HG03354 (cell line): Measurements from ENCODE around the gene THSD1.

ENCODE experiments used
- ATAC-seq: cut with Tn5 transposase; IDR thresholded peaks from one replicate; pipeline ENCODE4 v1.9.1; 2021; ENCODE audit warnings: mild to moderate bottlenecking; ENCODE audit not compliant: unreplicated experiment, poor library complexity, severe bottlenecking

THSD1 gene, protein sequence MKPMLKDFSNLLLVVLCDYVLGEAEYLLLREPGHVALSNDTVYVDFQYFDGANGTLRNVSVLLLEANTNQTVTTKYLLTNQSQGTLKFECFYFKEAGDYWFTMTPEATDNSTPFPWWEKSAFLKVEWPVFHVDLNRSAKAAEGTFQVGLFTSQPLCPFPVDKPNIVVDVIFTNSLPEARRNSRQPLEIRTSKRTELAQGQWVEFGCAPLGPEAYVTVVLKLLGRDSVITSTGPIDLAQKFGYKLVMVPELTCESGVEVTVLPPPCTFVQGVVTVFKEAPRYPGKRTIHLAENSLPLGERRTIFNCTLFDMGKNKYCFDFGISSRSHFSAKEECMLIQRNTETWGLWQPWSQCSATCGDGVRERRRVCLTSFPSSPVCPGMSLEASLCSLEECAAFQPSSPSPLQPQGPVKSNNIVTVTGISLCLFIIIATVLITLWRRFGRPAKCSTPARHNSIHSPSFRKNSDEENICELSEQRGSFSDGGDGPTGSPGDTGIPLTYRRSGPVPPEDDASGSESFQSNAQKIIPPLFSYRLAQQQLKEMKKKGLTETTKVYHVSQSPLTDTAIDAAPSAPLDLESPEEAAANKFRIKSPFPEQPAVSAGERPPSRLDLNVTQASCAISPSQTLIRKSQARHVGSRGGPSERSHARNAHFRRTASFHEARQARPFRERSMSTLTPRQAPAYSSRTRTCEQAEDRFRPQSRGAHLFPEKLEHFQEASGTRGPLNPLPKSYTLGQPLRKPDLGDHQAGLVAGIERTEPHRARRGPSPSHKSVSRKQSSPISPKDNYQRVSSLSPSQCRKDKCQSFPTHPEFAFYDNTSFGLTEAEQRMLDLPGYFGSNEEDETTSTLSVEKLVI

DNA sequence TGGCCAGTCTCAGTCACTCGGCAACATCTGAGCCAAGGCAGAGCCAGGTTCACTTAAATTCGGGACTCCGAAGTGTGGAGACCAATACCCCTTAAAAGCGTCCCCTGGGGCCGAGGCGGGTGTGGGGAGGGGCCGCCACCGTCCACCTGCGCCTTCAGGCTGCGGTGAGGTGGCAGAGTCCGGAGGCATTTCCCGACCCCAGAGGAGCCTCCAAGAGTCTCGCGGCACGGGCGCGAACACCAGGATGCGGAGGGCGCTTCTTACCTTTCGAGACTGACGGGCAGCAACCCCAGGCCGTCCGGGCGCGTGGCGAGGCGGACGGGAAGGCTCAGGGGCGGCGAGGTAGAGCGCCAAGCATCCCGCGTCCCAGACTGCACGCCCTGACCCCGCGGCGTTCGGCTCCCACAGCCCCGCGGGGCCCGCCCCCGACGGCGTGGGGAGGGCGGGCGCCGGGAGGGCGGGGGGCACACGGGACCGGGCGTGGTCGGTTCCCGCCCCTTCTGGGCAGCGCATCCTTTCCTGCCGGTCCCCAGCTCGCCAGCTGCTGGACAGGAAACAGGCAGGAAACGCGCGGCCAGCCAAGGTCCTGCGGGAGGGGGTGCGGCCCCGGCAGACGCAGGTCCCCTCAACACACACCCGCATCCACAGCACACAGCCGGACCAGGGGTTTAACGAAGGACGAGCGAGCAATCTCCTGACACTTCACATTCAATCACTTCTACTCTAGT, at the start of gene THSD1:
Gene THSD1 (minus strand): TSS at position 406 of the 728 bp plus-strand sequence. CDS start 3,572 bp downstream, outside the sequence.
- no peak for ATAC-seq

DNA sequence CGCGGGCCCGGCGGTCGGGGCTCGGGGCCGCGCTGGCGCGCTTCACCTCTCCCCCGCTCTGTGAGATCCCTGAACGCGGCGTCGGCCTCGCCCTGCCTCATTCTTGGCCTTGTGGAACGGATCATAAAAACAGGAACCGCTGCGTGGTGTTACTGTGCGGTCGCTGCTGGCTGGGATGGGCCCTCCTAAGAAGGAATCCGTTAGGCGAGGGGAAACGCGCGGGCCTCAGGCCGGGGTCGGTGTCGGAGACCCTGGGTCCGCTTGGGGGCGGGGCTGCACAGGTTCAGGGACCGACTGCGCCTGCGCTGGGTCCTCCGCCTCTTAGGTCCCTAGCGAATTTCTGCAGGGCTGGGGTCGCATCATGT, 49.7 kb upstream of the THSD1 start:
- peak; percentile 40 for ATAC-seq

DNA sequence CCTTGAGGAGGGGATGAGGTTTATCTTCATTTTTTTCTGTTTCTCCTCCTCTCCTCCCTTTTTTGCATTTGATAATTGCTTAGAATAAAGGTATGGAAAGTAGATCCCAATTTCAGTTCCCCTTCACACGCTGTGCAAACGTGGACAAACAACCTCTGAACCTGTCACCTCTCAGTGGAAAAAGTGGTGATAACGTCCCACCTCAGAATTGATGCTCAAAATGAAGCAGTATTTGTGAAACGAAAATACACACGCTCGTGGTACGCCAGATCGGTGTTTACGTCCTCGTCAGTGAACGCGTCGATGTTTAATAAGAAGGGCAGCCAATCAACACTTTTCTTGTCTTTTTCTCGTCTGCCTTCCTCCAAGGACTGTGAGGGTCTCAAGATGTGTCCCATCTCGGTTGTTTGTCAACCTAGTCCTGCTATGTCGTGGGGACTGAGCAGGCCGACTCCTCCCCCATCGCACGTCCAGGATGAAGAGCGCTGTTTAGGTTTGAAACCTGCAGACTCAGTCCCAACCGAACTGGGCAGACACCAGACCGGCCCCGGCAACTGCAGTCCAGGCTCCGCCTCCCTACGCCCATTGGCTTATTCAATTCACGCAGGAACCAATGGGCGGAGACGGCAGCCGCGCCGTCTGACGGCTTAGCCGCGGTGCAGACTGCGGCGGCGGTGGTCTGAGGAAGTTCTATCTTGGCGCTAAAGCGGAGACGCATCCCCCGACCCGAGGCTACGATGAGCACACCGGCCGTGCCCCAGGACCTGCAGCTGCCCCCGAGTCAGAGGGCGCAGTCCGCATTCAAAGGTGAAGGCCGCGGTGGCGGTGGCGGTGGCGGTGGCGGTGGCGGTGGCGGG, 49.1 kb upstream of the THSD1 start, which contains the start of gene CKAP2:
Gene CKAP2 (plus strand): TSS at position 659 of the 857 bp plus-strand sequence. CDS start 79 bp downstream, at position 738.
- peak; percentile 78 for ATAC-seq

DNA sequence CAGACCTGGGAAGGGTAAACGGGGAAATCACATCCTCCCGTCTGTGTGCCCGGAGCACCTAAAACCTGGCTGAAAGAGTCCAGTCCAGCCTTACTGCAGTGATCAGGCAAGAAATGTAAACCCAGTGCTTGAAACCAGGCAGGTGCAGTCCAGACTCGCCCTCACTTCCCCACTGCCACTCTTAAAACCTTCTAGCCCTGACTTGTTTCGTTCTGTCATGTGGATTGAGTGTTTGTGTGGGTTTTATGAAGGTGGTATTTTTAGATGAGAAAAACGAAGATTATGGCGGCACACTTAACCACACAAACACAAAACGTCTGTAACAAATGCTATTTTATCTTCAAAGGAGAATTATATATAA, 48.5 kb upstream of the THSD1 start:
- ATAC-seq: peak; percentile 41

DNA sequence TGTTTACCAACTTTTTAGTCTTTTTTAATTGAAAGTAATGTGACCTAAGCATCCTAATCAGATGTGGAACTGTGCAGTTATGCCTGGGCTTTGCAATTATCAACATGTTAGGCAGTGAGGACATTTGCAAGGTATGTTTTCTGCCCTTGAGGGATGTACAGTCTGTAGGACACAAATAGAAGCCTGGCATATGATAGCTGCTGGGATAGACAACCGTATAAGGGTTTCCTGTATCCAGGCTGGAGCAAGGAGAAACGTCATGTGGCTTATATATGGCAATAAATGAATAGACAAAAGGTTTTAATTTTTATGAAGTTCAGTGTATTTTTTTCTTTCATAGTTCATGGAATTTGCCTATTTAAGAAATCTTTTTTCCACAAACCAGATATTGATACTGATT, 46.5 kb upstream of the THSD1 start:
- no peak for ATAC-seq

DNA sequence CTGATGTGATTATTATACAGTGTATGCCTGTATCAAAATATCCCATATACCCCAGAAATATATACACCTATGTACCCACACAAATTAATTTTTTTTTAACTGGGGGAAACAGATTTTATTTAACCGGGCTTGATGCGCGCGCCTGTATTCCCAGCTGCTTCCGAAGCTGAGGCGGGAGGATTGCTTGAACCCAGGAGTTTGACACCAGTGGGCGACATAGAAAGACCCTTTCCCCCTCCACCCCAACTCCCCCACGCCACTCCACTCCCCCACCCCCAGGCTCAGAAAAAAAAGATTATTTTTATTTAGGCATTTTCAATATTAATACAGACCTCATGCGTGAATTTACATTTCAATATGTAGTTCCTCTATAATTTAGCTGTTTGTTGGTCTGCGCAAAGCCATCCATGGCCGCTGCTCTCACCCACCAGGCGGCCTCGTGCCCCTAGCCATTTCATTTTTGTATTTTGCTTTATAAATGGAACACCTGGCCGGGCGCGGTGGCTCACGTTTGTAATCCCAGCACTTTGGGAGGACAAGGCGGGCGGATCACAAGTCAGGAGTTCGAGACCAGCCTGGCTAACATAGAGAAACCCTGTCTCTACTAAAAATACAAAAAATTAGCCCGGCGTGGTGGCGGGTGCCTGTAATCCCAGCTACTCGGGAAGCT, 45.3 kb upstream of the THSD1 start:
- no peak for ATAC-seq

DNA sequence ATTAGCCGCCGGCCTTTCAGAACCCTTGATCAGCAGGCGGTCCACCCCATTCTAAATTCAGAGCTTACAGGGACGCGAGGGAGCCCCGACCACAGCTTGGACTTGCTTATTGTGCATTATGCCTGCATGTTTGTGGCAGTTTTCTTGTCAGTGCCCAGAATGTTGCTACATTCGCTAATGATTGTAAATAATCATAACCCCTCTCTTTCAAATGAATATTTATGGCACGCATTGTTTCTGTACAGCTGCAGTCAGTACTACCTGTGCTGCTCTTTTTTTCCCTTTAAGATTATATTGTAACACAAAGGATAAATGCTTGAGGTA, 44.8 kb upstream of the THSD1 start:
- ATAC-seq: no peak

DNA sequence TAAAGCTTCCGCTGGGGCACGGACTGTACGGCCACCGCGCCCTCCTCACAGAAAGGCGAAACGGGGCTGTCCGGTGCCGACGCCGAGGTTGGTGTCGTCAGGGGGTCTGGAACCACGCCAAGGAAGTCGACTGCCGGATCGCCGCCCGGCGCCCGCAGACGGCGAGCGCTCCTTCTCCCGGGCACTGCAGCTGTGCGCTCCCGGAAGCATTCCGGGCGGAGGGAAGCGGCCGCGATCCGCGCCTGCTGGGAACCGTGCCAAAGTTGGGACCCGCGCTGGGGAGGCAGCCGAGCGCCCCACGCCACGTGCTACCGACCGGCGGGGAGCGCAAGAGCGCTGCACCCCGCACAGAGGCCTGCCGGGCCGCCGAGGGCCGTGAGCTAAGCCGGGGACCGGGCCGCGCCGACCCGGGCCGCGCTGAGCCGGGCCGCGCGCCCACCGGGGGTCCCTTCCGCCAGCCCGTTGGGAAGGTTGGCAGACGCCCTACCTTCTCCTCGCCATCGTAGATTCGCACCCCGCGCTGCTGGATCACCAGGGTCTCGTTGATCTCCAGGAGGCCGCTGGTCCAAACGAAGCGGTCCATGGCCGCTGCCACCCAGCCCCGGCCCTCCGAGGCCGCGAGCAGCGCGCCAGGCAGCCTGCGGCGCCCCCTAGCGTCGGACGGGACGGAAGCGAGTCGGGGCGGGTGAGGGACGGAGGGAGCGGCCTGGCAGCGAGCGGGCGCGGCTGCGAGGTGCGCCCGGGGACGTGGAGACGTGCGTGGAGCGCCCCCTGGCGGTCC, 44.2 kb upstream of the THSD1 start, which contains the start of gene VPS36:
Gene VPS36 (minus strand): TSS at position 623 of the 781 bp plus-strand sequence. CDS start 40 bp downstream, at position 583.
- peak; percentile 73 for ATAC-seq

DNA sequence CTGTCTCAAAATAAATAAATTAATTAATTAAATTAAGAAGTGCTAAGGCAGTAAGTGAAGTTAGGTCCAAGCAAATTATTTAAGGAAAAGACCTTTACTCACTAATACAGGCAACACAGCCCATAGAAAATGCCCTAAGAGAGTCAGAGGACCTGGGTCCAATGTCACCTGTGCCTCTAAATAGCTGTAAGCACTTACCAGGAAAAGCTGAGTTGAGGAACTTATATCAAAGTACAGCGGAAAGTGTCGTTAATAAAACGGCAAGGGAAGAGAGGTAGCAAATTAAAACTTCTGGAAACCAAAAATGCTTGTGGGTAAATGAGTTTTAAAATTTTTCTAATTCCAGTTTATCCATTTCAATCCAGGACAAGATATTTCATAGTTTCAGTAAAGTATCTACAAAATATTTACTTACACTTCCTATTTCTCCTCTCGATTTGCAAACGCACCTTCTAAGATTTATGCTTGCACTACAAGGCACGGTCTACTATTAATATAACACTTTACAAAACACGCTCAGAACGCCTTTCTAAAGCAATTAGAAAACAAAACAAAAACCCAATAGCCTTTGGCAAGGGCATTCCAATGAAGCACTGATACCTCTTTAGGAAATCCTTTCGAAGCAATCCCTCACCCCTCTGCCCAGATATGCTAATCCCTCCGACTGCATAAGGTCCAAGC, 43.5 kb upstream of the THSD1 start:
- no peak for ATAC-seq

DNA sequence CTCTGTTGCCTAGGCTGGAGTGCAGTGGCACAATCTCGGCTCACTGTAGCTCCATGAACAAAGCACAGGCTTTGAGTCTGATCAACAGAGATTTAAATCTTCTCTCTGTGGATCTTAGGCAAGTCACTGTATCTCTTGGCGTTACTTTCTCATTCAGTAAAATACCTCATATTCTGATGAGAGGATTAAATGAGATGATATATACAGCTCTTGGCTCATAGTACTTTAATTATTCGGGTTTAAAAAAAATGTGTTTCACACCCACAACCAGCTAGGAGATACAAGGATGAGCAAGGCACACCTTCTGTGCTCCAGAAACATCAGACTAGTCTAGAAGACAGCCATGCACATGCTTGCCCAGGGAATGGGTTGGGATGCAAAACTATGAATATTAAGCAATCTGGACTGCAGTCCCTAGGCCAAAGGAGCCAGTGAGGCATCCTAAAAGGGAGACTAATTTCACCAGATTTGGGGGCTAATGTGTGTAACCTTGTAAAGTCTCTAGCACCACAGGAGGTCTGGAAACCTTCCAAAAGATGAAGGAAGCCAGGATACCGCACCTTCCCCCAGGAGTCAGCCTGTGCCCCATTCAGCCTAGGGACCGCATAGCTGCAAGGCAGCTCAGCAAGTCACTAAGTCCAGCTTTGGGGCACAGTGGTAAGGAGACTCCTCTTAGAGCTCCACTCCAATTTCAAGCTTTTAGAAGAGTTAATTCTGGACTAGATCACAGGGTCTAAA, 42.0 kb upstream of the THSD1 start:
- ATAC-seq: no peak

DNA sequence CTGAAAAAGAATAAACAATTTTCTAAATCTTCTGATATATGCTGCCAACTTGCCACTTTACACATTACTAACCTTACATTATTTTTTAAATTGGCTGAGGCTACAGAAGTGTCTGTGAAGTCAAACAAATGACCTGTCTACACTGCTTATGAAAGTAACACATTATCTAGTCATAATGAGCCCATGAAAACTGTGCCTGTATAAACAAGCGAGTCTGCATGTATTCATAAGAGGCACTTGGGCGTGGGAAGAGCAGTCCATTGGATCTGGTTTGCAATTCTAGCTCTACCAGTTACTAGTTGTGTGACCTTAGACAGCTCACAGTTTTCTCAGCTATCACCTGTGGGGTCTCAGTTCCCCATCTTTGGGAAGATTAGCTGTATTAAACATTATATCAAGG, 41.4 kb upstream of the THSD1 start:
- no peak for ATAC-seq

DNA sequence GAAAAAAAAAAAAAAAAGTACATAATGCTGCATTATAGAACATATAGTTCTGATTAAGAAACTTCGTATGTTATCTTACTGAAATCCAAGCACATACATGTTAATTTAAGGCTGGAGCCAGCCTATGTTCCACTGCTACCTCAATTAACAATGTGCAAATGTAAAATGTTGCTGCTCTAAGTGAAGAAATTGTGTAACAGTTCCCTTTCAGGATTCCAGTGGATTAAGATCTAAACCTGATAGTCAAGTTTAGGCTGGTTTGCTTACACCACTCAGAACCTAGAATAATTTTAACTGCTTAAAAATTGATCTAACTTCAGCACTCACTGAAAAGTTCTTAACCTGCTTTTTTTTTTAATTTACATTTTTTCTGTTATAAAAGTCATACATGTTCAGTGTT, 40.3 kb upstream of the THSD1 start:
- no peak for ATAC-seq

DNA sequence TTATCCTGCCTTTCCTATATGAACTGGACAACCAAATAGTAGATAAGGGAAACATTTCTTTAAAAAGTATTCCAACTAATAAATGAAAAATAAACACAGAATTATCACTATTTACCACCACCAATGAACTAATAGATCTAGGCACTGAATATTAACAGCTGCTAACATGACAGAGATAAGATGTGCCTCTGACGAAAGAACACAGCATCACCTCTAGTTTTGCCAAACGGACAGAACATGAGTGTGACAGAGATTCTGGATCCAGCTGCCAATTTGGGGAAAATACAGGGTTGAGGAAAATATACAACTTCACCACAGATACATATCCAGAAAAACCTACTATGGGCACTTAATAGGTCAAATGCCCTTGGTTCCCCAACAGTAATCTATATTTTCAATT, 26.5 kb upstream of the THSD1 start:
- ATAC-seq: no peak

DNA sequence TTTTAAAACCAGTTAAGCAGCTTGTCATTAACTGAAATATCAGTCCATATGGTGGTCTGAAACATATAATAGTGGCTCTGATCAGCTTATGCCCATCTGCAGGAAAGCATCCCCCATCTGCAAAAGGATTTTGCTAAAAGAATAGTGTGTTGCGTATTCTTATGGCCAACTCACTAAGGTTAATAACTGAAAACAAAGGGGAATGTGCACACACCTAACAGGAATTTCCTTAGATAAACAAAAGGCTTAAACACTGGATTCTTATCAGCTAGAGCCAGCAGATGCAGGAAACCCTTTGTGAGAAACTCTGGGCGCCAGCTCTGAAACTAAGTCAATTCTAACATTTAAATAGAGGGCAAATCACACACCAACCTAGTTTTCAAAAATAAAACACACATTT, 22.3 kb upstream of the THSD1 start:
- no peak for ATAC-seq

DNA sequence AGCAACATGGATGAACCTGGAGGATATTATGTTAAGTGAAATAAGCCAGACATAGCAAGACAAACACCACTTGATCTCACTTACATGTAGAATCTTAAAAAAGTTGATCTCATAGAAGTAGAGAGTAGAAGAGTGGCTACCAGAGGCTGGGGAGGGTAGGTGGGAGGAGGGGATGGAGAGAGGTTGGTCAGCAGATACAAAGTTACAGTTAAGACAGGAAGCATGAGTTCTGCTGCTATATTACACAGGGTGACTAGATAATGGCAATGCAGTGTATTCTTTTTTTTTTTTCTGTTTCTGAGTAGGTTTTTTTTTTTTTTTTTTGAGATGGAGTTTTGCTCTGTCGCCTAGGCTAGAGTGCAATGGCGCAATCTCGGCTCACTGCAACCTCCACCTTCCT, 15.2 kb upstream of the THSD1 start:
- ATAC-seq: no peak

DNA sequence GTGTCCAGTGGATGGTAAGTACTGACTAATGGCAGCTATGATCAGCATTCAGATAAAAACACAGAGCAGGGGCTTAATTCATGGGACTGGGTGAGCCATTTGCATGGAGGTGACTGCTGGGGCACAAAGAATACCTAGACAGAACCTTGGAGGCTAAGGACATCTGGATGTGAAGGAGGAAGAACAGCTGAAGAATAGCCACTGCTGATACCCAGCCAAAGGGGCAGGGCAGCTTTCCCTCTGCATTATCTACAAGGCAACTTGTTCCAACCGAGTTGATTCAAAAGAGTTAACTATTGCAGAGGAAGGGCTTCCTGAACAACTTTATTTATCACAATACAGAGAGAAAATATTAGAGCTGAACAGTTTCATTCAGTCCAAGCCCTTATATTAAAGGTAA, 13.1 kb upstream of the THSD1 start:
- no peak for ATAC-seq

DNA sequence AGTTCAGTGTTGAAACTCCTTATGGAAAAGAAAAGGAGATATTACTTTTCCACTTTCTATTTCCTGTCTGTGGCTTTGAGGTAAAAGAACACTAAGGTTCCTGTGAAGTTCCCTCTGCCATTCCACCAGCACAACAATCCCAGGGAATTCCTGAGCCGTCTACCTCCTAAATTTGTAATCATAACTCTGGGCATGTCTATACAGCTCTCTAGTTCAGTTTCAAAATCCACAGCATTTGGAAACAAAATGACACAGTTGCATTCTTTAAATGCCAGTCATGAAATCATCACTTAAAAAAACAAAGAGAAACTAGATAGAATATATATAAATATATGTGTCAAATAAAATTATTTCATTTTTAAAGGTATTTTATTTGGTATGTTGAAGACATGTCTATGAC, 9.0 kb upstream of the THSD1 start:
- ATAC-seq: no peak
